ENCODE data around the gene CYP2J2.

- TF ChIP-seq CTCF (IDR thresholded peaks at IDR 0.05) (no peak), ZFX (IDR thresholded peaks at IDR 0.05; ENCODE audit: borderline replicate concordance) (no peak)
Observed at GRCh38 chr1:59857679-59858354, 68.8 kb downstream of the CYP2J2 start.
